HG03565 (cell line): ENCODE measurements around the gene CA10.

Source experiments
- ATAC-seq: cut with Tn5 transposase; IDR thresholded peaks from one replicate; pipeline ENCODE4 v1.9.1; 2021; ENCODE audit warnings: mild to moderate bottlenecking, moderate library complexity; ENCODE audit not compliant: unreplicated experiment

CA10 gene

GRCh38 chr17:52158450-52159042 lies at the start of gene CA10:
Gene CA10, minus strand, starts transcription at chr17:52158714.
- ATAC-seq: no peak

DNA sequence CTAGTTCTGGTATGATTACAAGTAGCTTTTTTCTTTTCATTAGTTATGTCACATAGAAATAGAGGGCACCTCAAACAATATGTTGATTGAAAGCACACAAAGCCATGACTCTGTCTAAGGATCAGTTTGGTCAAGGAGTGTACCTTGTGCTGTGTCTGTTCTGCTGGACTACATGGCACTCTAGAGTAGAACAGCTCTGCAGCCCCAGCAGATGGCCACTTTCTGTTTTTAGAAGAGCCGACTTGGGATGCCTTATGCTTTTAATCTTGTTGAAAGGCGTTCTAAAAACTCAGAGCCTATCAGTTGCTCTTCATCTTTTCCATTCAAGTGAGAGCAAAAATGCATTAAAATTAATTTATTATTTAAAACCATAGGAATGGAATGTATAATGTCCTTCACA lies 49.3 kb upstream of the CA10 start:
- no peak for ATAC-seq

GRCh38 chr17:52202520-52203080 lies 44.1 kb upstream of the CA10 start:
- no peak for ATAC-seq

DNA sequence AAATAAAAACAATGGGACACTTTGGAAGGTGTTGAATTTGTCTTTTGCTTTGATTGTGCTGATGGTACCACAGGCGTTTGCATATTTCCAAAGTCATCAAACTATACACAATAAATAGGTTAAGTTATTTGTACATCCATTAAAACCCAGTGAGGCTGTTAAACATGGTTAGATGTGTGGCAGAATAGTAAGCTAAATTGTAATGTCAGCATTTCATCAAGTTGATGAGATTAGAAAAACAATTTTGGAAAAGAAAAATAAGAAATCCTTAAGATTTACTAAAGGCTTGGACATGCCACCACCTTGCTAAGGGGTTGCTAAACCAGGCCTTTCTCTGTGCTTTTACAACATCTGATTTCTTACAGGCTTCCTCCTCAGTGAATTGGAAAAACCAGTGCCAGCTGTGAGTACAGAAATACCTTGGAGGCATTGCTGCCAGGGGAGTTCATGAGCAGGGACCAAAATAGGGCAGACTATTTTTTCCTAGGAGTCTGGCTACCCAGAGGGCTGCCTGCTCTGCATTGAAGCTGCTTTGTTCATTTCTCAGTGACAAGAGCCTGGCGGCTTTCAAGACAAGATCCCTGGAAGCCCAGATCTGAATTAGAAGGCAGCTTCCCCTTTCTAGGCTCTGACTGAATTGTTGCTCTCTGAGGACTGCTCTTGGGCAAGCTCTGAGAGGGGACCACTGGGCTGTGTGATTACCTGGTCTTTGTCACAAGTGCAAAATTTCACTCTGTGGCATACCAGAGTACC lies 43.4 kb upstream of the CA10 start:
- ATAC-seq: no peak

DNA sequence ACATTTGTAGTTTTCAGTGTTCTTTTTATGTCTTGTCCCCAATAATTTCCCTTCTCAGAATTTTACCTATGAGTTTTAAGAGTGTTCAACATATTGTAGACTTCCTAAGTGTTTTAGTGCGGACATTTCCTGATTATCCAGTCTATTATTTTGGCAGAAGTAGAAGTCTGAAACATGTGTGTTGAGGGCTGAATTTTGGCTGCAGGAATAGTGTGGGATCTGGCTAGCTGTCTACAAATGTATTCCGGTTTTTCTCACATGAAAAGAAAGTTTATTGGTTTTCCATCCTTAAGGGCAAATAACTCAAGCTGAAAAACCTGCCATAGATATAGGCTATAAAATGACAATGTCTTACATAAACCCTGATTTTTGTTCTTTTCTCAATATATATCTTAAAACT lies 33.0 kb upstream of the CA10 start:
- ATAC-seq: no peak

- ATAC-seq: no peak
These were observed 23.3 kb upstream of the CA10 start for GRCh38 chr17:52181782-52182181.

DNA sequence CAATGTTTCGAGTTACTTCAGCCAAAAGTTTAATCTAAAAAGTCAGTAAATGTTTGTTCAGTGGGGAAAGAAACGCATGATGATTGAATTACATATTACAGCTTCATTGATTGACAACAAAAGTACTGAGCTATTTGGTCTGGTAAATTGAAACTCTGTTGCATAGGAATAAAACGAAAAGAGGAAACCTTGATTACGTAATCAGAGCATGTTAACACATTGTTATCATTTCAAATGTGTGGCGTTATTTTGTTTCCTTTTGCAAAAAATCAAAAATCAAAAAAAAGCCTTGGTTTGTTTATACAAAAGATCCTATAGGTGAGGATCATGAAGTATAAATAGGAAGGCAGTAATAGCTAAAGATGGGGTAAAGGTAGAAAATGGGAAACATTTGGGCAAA lies 19.5 kb upstream of the CA10 start:
- ATAC-seq: no peak

DNA sequence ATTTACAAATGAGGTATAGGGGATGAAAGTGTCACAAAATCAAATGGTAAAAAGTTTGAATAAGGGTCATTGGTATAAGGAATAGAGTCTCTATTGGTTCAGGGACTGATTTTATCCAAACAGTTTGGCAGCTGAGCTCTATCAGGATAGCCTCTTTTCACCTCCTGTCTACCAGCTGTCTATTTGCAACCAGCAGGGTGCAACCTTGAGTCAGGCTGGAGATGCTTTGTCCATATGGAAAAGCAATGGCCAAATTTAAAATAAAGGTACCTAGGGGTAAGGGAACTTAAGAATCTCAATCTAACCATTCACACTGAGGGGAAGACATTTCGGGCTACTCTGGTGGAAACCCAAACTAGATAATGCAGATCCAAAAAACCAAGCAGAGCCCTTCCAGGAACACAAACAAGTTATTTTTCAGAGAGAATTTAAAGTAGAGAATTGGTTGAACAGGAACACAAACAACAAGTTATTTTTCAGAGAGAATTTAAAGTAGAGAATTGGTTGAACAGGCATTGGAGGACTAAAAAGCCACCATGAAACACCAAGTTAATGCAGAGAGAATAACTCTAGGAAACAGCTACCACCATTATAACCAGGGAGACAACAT lies 12.6 kb upstream of the CA10 start:
- ATAC-seq: no peak

- no peak for ATAC-seq
These were observed 1.6 kb upstream of the CA10 start for GRCh38 chr17:52160136-52160567.

DNA sequence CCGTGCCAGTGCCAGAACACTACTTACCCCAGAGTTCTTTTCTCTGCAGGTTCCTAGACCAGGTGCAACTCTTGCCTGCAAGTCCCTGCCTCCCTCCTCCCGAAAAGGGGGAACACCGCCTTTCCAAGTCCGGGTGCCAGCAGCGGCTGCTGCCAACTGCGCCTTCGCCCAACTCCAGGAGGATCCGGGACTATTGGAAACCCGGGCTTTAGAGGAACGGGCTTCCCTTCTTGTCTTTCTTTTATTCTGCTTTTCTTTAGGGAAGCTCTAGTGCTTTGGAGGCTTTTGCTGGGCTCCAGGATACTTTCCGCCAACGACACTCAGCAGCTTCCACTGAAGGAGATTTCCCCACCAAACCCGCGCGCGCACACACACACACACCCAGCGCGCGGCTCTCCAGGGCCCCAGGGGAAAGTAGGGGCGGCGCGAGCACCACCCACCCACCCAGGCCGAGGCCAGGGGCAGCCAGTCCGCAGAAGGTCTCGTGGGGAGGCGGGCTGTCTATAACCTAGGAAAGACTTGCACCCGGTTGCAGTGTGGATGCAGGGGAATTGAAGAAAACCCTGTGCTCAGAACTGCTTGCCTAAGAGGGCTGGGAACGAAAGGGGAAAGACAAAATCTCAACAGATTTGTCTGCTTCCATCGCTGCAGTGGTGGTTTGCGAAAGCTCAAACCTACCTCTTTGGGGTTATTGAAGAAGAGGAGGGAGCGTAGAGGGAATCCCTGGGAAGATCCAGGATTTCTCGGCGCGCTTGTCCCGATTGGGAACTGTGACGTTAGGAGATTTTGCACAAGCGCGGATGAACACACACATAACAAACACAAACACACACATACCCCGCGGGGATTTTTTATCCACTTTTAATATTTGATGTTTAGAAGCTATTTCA lies 977 bp upstream of the CA10 start:
- no peak for ATAC-seq

DNA sequence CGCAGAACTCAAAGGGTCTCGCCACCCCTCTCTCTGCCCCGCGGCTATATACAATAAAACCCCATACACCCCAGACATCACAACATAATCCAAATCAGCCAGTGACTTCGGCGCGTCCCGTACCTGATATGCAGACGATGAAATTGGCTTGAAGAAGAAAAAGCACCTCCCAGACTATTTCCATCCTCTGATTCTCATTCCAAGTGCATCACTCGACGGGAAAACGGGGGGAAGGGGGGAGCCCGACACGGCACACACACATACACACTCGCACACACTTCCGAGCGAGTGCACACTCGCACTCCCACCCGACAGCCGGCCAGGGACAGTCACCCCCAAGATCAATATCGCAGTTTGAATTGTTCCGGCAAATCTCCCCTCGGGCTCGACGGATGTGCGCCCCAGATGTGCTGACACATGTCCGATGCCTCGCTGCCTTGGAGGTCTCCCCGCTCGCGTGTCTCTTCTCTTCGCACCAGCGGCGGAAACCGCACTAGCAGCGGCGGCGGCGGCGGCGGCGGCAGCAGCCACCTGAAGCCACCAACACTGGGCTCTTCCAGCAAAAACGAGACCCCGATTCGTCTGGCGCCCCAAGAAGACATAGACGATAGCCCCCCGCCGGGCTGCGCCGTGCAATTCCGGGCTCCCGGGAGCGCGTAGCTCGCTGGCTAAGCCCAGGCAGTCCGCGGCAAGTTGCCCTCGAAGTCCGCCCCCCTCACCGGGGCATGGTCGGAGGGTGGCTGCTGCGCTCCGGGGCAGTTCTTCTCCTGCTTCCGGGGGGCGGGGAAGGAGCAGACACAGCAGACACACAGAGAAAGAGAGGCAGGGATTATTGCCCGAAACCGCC lies 688 bp downstream of the CA10 start:
- ATAC-seq: no peak

- ATAC-seq: no peak
These were observed 1.6 kb downstream of the CA10 start for GRCh38 chr17:52156576-52157570.

DNA sequence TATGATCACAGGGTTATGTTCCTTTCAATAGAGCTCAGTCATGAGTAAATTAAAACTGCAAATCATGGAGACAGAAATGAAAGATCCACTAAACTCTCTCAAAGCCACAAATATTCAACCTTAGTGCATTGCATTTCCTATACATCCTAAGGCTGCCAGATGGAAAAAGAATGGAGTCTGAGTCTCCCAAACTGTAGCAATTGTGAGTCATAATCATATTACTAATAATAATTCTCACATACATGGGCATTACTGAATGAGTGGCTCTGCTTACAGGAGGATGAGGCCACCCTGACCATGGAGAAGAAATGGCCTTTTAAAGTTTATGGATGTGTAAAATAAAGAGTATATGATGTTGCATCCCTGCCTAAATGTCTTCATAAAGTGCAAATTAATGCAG lies 3.2 kb downstream of the CA10 start:
- no peak for ATAC-seq

DNA sequence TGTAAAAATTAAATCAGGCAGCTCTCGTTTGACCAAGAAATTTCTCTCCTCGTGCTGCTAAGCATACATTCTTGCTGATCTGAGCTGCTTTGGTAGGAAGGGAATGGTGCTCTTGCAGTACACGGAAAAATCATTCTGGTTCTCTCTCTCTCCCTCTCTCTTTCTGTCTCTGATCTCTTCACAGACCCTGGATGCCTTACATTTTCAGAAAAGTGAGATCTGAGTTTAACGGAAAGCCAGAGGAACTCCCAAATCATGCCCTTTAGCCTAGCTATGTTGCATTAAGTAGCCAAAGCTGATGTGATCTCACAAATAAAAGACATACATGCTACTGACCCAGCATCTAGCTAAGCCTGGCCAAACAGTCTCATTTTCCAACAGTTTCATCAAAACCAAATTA lies 4.0 kb downstream of the CA10 start:
- no peak for ATAC-seq

GRCh38 chr17:52150935-52151334 lies 7.6 kb downstream of the CA10 start:
- no peak for ATAC-seq

DNA sequence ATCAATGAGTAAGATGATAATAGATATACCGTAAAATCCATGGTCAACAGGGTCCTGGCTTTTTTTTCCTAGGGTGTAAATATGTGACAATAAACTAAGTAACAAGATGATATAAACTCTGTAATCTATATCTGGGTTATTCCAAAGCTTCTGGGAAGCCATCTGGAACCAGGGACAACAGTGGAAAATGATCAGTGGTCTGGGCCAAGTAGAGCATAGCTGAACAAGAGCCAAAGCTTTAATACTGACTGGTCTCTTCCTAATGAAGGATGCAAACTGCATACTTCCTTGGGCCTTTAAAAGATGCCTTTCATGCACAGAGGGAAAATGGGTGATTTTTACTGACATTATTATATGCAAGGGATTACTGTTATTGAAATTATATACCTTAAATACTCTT lies 8.9 kb downstream of the CA10 start:
- ATAC-seq: no peak

- ATAC-seq: no peak
These were observed 9.6 kb downstream of the CA10 start for GRCh38 chr17:52148969-52149351.

GRCh38 chr17:52148288-52148968 lies 10.1 kb downstream of the CA10 start:
- ATAC-seq: no peak
